Loucy (cell line): Measurements from ENCODE around the gene RPTOR.

Source experiments
- H2AFZ ChIP-seq: fragments of 200-600 bp; sonication (generic); 2 replicates; pipeline ENCODE4 v1.6.0; 2016; ENCODE audit warnings: antibody characterized with exemption, mild to moderate bottlenecking, low read length, moderate library complexity
- H3F3A ChIP-seq: fragments of 200-600 bp; 2 replicates; pipeline ENCODE4 v1.6.0; 2016; ENCODE audit warnings: antibody characterized with exemption, low read depth, mild to moderate bottlenecking
- H3K27me3 ChIP-seq: fragments of 200-600 bp; sonication (generic); 2 replicates; pipeline ENCODE4 v1.6.1; 2014; ENCODE audit warnings: low read length, mild to moderate bottlenecking; ENCODE audit not compliant: insufficient read depth, poor library complexity, severe bottlenecking
- H3K36me3 ChIP-seq: fragments of 200-600 bp; sonication (generic); 2 replicates; pipeline ENCODE4 v1.6.1; 2016; ENCODE audit warnings: low read length; ENCODE audit not compliant: insufficient read depth
- H3K4me1 ChIP-seq: fragments of 200-600 bp; sonication (generic); 2 replicates; pipeline ENCODE4 v1.5.1; 2014; ENCODE audit warnings: low read length, mild to moderate bottlenecking; ENCODE audit not compliant: insufficient read depth, poor library complexity, severe bottlenecking
- H3K4me2 ChIP-seq: fragments of 200-600 bp; sonication (generic); 2 replicates; pipeline ENCODE4 v1.6.0; 2014; ENCODE audit warnings: antibody characterized with exemption, low read length, low read depth, mild to moderate bottlenecking; ENCODE audit not compliant: poor library complexity, severe bottlenecking
- H3K4me3 ChIP-seq: fragments of 200-600 bp; sonication (generic); 2 replicates; pipeline ENCODE4 v1.5.1; 2014; ENCODE audit warnings: low read length, mild to moderate bottlenecking, mixed read lengths; ENCODE audit not compliant: poor library complexity, severe bottlenecking
- H3K79me2 ChIP-seq: fragments of 200-600 bp; sonication (generic); 2 replicates; pipeline ENCODE4 v1.6.1; 2014; ENCODE audit warnings: low read length; ENCODE audit not compliant: insufficient read depth
- H3K9ac ChIP-seq: fragments of 200-600 bp; sonication (generic); 2 replicates; pipeline ENCODE4 v1.6.0; 2014; ENCODE audit warnings: mild to moderate bottlenecking, low read depth, low read length, moderate library complexity; ENCODE audit not compliant: poor library complexity, severe bottlenecking
- H3K9me2 ChIP-seq: fragments of 200-600 bp; sonication (generic); replicated peaks from 2 replicates; pipeline ENCODE4 v1.6.1; 2016; ENCODE audit warnings: low read depth, low read length, mixed read lengths
- H3K9me3 ChIP-seq: fragments of 200-600 bp; sonication (generic); 2 replicates; pipeline ENCODE4 v1.6.1; 2014; ENCODE audit warnings: mild to moderate bottlenecking, antibody characterized with exemption, low read length, low read depth; ENCODE audit not compliant: insufficient read depth
- H4K20me1 ChIP-seq: fragments of 200-600 bp; sonication (generic); 2 replicates; pipeline ENCODE4 v1.6.0; 2014; ENCODE audit warnings: antibody characterized with exemption, low read length, mild to moderate bottlenecking; ENCODE audit not compliant: insufficient read depth, poor library complexity, severe bottlenecking
- CTCF ChIP-seq: fragments of 200-600 bp; sonication (generic); conservative IDR thresholded peaks from 2 replicates; pipeline ENCODE4 v1.5.1; 2014; ENCODE audit warnings: mild to moderate bottlenecking, antibody characterized with exemption, low read length
- EZH2phosphoT487 ChIP-seq: fragments of 200-600 bp; IDR thresholded peaks from 2 replicates; pipeline ENCODE4 v1.6.1; 2018; ENCODE audit warnings: antibody characterized with exemption, mild to moderate bottlenecking, moderate library complexity, borderline replicate concordance

The RPTOR gene

GRCh38 chr17:80931421-80932265 is 387.0 kb downstream of the RPTOR start:
- H3K9me3 ChIP-seq: no peaks in the 10 kb centered on the region
- 0 out of 2 replicates have a peak, but pooled peaks cover 4% of the 10 kb centered on the region for H3F3A ChIP-seq
- H3K36me3 ChIP-seq: peaks cover 7% of the 10 kb centered on the region; the same call in 1 of the 2 replicates
- no peaks in the 10 kb centered on the region for H3K4me1 ChIP-seq
- no peaks in the 10 kb centered on the region for H4K20me1 ChIP-seq
- no peaks in the 10 kb centered on the region for H3K27me3 ChIP-seq
- H3K4me2 ChIP-seq: no peak overlapping the region
- no peaks in the 10 kb centered on the region for H3K9me2 ChIP-seq
- no peak overlapping the region for H3K4me3 ChIP-seq
- TF ChIP-seq EZH2phosphoT487: no peak
- no peak for TF ChIP-seq CTCF
- no peak overlapping the region for H2AFZ ChIP-seq
- no peak overlapping the region for H3K9ac ChIP-seq
- H3K79me2 ChIP-seq: no peaks in the 10 kb centered on the region

GRCh38 chr17:80935526-80935925 is 390.9 kb downstream of the RPTOR start:
- no peak overlapping the region for H3K4me2 ChIP-seq
- no peaks in the 10 kb centered on the region for H4K20me1 ChIP-seq

DNA sequence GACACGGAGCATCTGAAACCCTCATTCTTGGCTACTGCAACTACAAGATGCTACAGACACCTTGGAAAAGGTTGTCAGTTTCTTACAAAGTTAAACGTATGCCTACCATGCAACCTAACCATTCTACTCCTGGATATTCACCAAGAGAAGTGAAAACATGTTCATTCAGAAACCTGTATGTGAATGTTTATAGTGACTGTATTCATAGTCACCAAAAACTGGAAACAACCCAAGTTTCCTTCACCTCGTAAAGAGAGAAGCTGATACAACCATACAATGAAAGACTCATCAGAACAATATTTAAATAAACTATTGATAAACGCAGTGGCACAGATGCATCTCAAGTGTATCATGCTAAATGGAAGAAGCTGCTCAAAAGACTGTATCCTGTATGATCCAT is 391.6 kb downstream of the RPTOR start:
- Histone ChIP-seq H3K27me3 (no peaks in the 10 kb centered on the region), H3K4me3 (no peak overlapping the region), H3K9me3 (no peaks in the 10 kb centered on the region), H3F3A (0 out of 2 replicates have a peak, but pooled peaks cover 4% of the 10 kb centered on the region), H3K4me2 (no peak overlapping the region), H4K20me1 (no peaks in the 10 kb centered on the region), H3K36me3 (no peaks in the 10 kb centered on the region; the same call in 1 of the 2 replicates), H3K4me1 (peaks cover 16% of the 10 kb centered on the region), H3K9me2 (no peaks in the 10 kb centered on the region), H2AFZ (no peak overlapping the region), H3K9ac (no peak overlapping the region), H3K79me2 (no peaks in the 10 kb centered on the region)
- TF ChIP-seq CTCF (no peak), EZH2phosphoT487 (no peak)

More at GRCh38 chr17:80935526-80935925, 390.9 kb downstream of the RPTOR start:
- 0 out of 2 replicates have a peak, but pooled peaks cover 4% of the 10 kb centered on the region for H3F3A ChIP-seq
- no peaks in the 10 kb centered on the region for H3K9me2 ChIP-seq
- no peak overlapping the region for H3K9ac ChIP-seq
- H3K4me3 ChIP-seq: no peak overlapping the region
- no peaks in the 10 kb centered on the region for H3K79me2 ChIP-seq
- TF ChIP-seq CTCF (no peak), EZH2phosphoT487 (no peak)
- no peaks in the 10 kb centered on the region for H3K36me3 ChIP-seq
- H3K4me1 ChIP-seq: peaks cover 16% of the 10 kb centered on the region
- no peak overlapping the region for H2AFZ ChIP-seq
- no peaks in the 10 kb centered on the region for H3K27me3 ChIP-seq
- no peaks in the 10 kb centered on the region for H3K9me3 ChIP-seq
